Mesendoderm (in vitro differentiated cells): Measurements from ENCODE around the gene GCA.

Source experiments
- DNase-seq: peaks from one replicate; pipeline ENCODE4 v3.0.0; 2013
- H2AK5ac ChIP-seq: 2 replicates; pipeline ENCODE4 v1.6.1; 2013; ENCODE audit warnings: low read length, inconsistent platforms
- H2BK120ac ChIP-seq: 2 replicates; pipeline ENCODE4 v1.6.1; 2013; ENCODE audit warnings: low read depth, mild to moderate bottlenecking, low read length, moderate library complexity, mixed read lengths
- H2BK15ac ChIP-seq: replicated peaks from 2 replicates; pipeline ENCODE4 v1.6.1; 2013; ENCODE audit warnings: low read depth, mild to moderate bottlenecking, moderate library complexity
- H2BK5ac ChIP-seq: 2 replicates; pipeline ENCODE4 v1.6.1; 2013; ENCODE audit warnings: low read length, inconsistent platforms
- H3K18ac ChIP-seq: 2 replicates; pipeline ENCODE4 v1.6.1; 2013; ENCODE audit warnings: mild to moderate bottlenecking, low read length, mixed read lengths
- H3K23ac ChIP-seq: one replicate; pipeline ENCODE4 v1.6.1; 2013; ENCODE audit warnings: low read length
- H3K27ac ChIP-seq: 2 replicates; pipeline ENCODE4 v1.5.1; 2013; ENCODE audit warnings: low read depth, mild to moderate bottlenecking, inconsistent platforms, low read length, moderate library complexity
- H3K27me3 ChIP-seq: 2 replicates; pipeline ENCODE4 v1.6.1; 2013; ENCODE audit warnings: low read length, control low read depth, mild to moderate bottlenecking, inconsistent platforms; ENCODE audit not compliant: insufficient read depth, poor library complexity
- H3K36me3 ChIP-seq: 2 replicates; pipeline ENCODE4 v1.6.1; 2013; ENCODE audit warnings: low read length, inconsistent platforms; ENCODE audit not compliant: control insufficient read depth, insufficient read depth
- H3K4ac ChIP-seq: one replicate; pipeline ENCODE4 v1.6.1; 2013; ENCODE audit warnings: low read depth, mild to moderate bottlenecking, low read length, moderate library complexity
- H3K4me1 ChIP-seq: 2 replicates; pipeline ENCODE4 v1.6.1; 2013; ENCODE audit warnings: low read depth, low read length, inconsistent platforms; ENCODE audit not compliant: control insufficient read depth
- H3K4me2 ChIP-seq: 2 replicates; pipeline ENCODE4 v1.6.1; 2013; ENCODE audit warnings: low read length
- H3K4me3 ChIP-seq: 2 replicates; pipeline ENCODE4 v1.5.1; 2013; ENCODE audit warnings: mild to moderate bottlenecking, low read length
- H3K56ac ChIP-seq: one replicate; pipeline ENCODE4 v1.6.1; 2013; ENCODE audit warnings: low read length
- H3K79me1 ChIP-seq: 2 replicates; pipeline ENCODE4 v1.6.1; 2013; ENCODE audit warnings: low read length, inconsistent platforms
- H3K79me2 ChIP-seq: 2 replicates; pipeline ENCODE4 v1.6.1; 2013; ENCODE audit warnings: mild to moderate bottlenecking, low read length; ENCODE audit not compliant: control insufficient read depth, insufficient read depth
- H3K9ac ChIP-seq: 2 replicates; pipeline ENCODE4 v1.6.1; 2013; ENCODE audit warnings: low read length, inconsistent platforms
- H4K5ac ChIP-seq: one replicate; pipeline ENCODE4 v1.6.1; 2013; ENCODE audit warnings: low read length
- H4K8ac ChIP-seq: one replicate; pipeline ENCODE4 v1.6.1; 2013; ENCODE audit warnings: low read depth, mild to moderate bottlenecking, control low read depth, low read length, moderate library complexity
- WGBS: extraction: QIAGEN DNeasy Blood & Tissue Kit; methylation state at CpG from one replicate; pipeline ENCODE4 v1.1.7; 2013; ENCODE audit warnings: low lambda C conversion rate, missing lambda C conversion rate; ENCODE audit not compliant: insufficient coverage; ENCODE audit errors: extremely low coverage; 5-methylcytosine and 5-hydroxymethylcytosine counted together

Gene GCA

GRCh38 chr2:162372818-162373217, 28.9 kb downstream of the GCA start:
- no peak overlapping the region for H3K9ac ChIP-seq
- no peak overlapping the region for H2AK5ac ChIP-seq
- no peak overlapping the region for H4K5ac ChIP-seq
- H2BK15ac ChIP-seq: no peak overlapping the region
- no peak for DNase-seq
- H3K79me1 ChIP-seq: no peaks in the 10 kb centered on the region
- H3K27me3 ChIP-seq: no peaks in the 10 kb centered on the region
- H3K27ac ChIP-seq: no peak overlapping the region
- no peak overlapping the region for H2BK5ac ChIP-seq
- H3K56ac ChIP-seq: no peak overlapping the region
- no peaks in the 10 kb centered on the region for H3K79me2 ChIP-seq
- H3K23ac ChIP-seq: no peak overlapping the region
- H3K4ac ChIP-seq: no peak overlapping the region
- no peaks in the 10 kb centered on the region for H3K36me3 ChIP-seq
- no peak overlapping the region for H3K18ac ChIP-seq
- H4K8ac ChIP-seq: no peak overlapping the region
- H2BK120ac ChIP-seq: no peak overlapping the region
- no peaks in the 10 kb centered on the region for H3K4me1 ChIP-seq
- H3K4me2 ChIP-seq: no peak overlapping the region
- H3K4me3 ChIP-seq: no peak overlapping the region

- H3K56ac ChIP-seq: no peak overlapping the region
- no peak overlapping the region for H3K4me3 ChIP-seq
- no peak overlapping the region for H4K5ac ChIP-seq
- H3K79me1 ChIP-seq: no peaks in the 10 kb centered on the region
- WGBS: no CpG with 5 or more reads among the region's 12 CpGs
- H3K79me2 ChIP-seq: no peaks in the 10 kb centered on the region
- H3K4ac ChIP-seq: no peak overlapping the region
- H2BK120ac ChIP-seq: no peak overlapping the region
- H2BK15ac ChIP-seq: no peak overlapping the region
- peak; percentile 16 for DNase-seq
- H3K18ac ChIP-seq: no peak overlapping the region
- no peak overlapping the region for H3K27ac ChIP-seq
- no peak overlapping the region for H3K4me2 ChIP-seq
- no peak overlapping the region for H2AK5ac ChIP-seq
- H3K36me3 ChIP-seq: no peaks in the 10 kb centered on the region
- no peak overlapping the region for H3K23ac ChIP-seq
- H2BK5ac ChIP-seq: no peak overlapping the region
- H3K27me3 ChIP-seq: no peaks in the 10 kb centered on the region
- H4K8ac ChIP-seq: no peak overlapping the region
- no peak overlapping the region for H3K9ac ChIP-seq
- H3K4me1 ChIP-seq: no peaks in the 10 kb centered on the region
These were observed 36.0 kb downstream of the GCA start for GRCh38 chr2:162379719-162380580.

DNA sequence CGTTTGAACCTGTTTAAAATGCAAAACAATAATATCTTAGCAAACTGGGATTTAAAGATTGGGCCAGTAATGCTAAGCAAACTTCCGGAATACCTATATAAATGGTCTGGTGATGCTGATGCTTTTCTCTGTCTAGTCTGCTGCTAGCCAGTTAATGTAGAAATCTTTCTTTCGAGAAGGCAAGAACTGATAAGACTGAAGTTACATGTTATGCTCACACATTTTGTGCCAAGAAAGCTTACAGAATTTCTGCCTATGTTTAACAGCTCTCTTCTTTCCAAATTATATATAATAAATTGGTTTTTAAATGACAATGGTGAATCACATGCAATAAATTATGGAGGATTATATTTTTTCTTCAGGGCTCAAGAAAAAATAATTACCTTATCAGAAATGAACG, 37.9 kb downstream of the GCA start:
- no peak for DNase-seq
- Histone ChIP-seq H2BK120ac (no peak overlapping the region), H4K5ac (no peak overlapping the region), H3K4me2 (no peak overlapping the region), H3K4ac (no peak overlapping the region), H3K27ac (no peak overlapping the region), H3K9ac (no peak overlapping the region), H3K18ac (no peak overlapping the region), H3K36me3 (no peaks in the 10 kb centered on the region), H2BK15ac (no peak overlapping the region), H3K4me3 (no peak overlapping the region), H3K56ac (no peak overlapping the region), H3K4me1 (no peaks in the 10 kb centered on the region), H2BK5ac (no peak overlapping the region), H3K27me3 (no peaks in the 10 kb centered on the region), H3K79me1 (no peaks in the 10 kb centered on the region), H3K79me2 (no peaks in the 10 kb centered on the region), H4K8ac (no peak overlapping the region), H3K23ac (no peak overlapping the region), H2AK5ac (no peak overlapping the region)
- WGBS: no CpG with 5 or more reads among the region's 4 CpGs

DNA sequence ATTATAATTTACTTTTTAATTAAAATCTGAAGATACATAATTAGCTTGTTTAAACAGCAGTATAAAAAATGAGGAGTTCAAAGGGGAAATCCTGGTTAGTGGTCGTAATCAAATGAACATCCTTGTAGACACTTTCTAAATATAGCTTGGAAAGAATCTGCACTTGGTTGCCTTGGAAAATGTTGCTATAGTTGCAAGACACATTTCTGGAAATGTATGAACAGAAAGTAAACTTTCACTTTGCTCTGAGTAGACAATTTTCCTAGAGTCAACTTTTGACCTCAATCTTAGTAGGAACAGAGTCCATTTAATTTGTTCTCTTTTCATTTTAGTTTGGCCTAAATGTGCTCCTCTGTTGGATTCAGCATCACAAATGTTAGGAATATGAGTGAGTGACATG, 38.3 kb downstream of the GCA start:
- Histone ChIP-seq H2AK5ac (no peak overlapping the region), H2BK5ac (no peak overlapping the region), H3K27me3 (no peaks in the 10 kb centered on the region), H4K5ac (no peak overlapping the region), H3K23ac (no peak overlapping the region), H3K4ac (no peak overlapping the region), H2BK120ac (no peak overlapping the region), H3K4me3 (no peak overlapping the region), H3K79me1 (no peaks in the 10 kb centered on the region), H3K36me3 (no peaks in the 10 kb centered on the region), H3K18ac (no peak overlapping the region), H3K4me2 (no peak overlapping the region), H3K9ac (no peak overlapping the region), H4K8ac (no peak overlapping the region), H3K56ac (no peak overlapping the region), H3K79me2 (no peaks in the 10 kb centered on the region), H2BK15ac (no peak overlapping the region), H3K4me1 (no peaks in the 10 kb centered on the region), H3K27ac (no peak overlapping the region)
- no peak for DNase-seq
- WGBS: no CpG with 5 or more reads among the region's 1 CpG

DNA sequence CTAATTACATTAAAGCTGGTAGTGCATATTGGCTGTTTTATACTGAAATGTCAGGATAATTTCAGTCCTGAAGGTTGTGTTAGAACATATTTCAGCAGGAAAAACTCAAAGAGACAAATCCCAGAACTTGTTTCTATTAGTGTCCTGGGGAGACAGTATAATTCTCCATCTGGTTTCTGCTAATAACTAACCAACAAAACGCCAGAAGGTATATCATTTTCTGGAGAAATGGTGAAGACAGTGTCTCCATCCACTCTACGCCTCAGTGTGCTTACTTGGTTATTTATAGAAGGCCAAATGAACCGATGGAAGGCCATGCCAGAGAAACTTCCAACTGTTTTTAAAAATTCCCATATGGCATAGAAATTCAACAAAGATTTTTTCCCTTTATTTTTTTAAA, 41.6 kb downstream of the GCA start:
- H4K8ac ChIP-seq: no peak overlapping the region
- H3K4me3 ChIP-seq: no peak overlapping the region
- WGBS: no CpG with 5 or more reads among the region's 3 CpGs
- H3K4me2 ChIP-seq: no peak overlapping the region
- no peak overlapping the region for H2BK120ac ChIP-seq
- no peak overlapping the region for H2BK15ac ChIP-seq
- no peak overlapping the region for H3K56ac ChIP-seq
- no peak overlapping the region for H4K5ac ChIP-seq
- H3K79me1 ChIP-seq: no peaks in the 10 kb centered on the region
- H3K36me3 ChIP-seq: no peaks in the 10 kb centered on the region
- H3K23ac ChIP-seq: no peak overlapping the region
- no peak overlapping the region for H3K9ac ChIP-seq
- no peak overlapping the region for H3K4ac ChIP-seq
- no peak for DNase-seq
- no peak overlapping the region for H3K27ac ChIP-seq
- no peaks in the 10 kb centered on the region for H3K79me2 ChIP-seq
- H3K27me3 ChIP-seq: no peaks in the 10 kb centered on the region
- H3K18ac ChIP-seq: no peak overlapping the region
- no peak overlapping the region for H2BK5ac ChIP-seq
- H2AK5ac ChIP-seq: no peak overlapping the region
- no peaks in the 10 kb centered on the region for H3K4me1 ChIP-seq

DNA sequence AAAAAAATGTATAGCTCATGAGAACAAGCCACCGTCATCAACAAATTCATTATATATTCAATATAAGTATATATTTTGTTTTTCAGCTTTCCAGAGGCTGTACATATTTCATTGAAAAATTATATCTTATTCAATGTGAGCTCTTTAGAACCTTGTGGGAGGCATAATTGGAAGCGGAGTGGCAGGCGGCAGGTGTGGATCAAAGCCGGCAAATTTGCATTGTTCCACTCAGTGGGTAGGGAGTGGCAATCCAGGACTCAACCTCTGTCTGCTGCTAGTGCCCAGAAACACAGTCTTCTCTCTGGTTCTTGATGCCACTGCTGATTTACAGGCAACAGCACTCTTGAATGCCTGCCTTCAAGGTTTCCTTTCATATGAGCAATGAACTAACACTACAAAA, 46.9 kb downstream of the GCA start:
- H3K18ac ChIP-seq: no peak overlapping the region
- no peak overlapping the region for H2BK5ac ChIP-seq
- H4K5ac ChIP-seq: no peak overlapping the region
- no peak for DNase-seq
- no peak overlapping the region for H3K9ac ChIP-seq
- no peak overlapping the region for H2BK15ac ChIP-seq
- no peaks in the 10 kb centered on the region for H3K27me3 ChIP-seq
- H3K79me2 ChIP-seq: no peaks in the 10 kb centered on the region
- no peak overlapping the region for H3K56ac ChIP-seq
- no peaks in the 10 kb centered on the region for H3K36me3 ChIP-seq
- no peak overlapping the region for H4K8ac ChIP-seq
- no peak overlapping the region for H3K27ac ChIP-seq
- no peak overlapping the region for H3K4me3 ChIP-seq
- no peaks in the 10 kb centered on the region for H3K79me1 ChIP-seq
- no CpG with 5 or more reads among the region's 4 CpGs for WGBS
- H3K4ac ChIP-seq: no peak overlapping the region
- no peak overlapping the region for H2BK120ac ChIP-seq
- no peaks in the 10 kb centered on the region for H3K4me1 ChIP-seq
- no peak overlapping the region for H3K23ac ChIP-seq
- H2AK5ac ChIP-seq: no peak overlapping the region
- H3K4me2 ChIP-seq: no peak overlapping the region
